GM18499 (cell line): ENCODE data around the gene ZNF853.
"Not testable (repeated sequence)": the region's sequence is repeated elsewhere in the genome, so short reads cannot be mapped to it uniquely, and the experiment has no call there.

ENCODE experiments used
- ATAC-seq: cut with Tn5 transposase; IDR thresholded peaks from one replicate; pipeline ENCODE4 v1.9.1; 2021; ENCODE audit warnings: moderate number of reproducible peaks; ENCODE audit not compliant: insufficient read depth, unreplicated experiment

The ZNF853 gene

GRCh38 chr7:6614953-6615722, at the start of gene ZNF853:
Gene ZNF853 (plus strand): TSS chr7:6615610. CDS start chr7:6616175, 565 bp downstream.
- ATAC-seq = no peak

GRCh38 chr7:6565655-6566054, 49.8 kb upstream of the ZNF853 start:
- no peak for ATAC-seq

GRCh38 chr7:6567886-6568285, 47.5 kb upstream of the ZNF853 start:
- ATAC-seq = no peak

- no peak for ATAC-seq
Observed at GRCh38 chr7:6571160-6571779, 44.1 kb upstream of the ZNF853 start.

- no peak for ATAC-seq
Observed at GRCh38 chr7:6575281-6576023, 40.0 kb upstream of the ZNF853 start.

GRCh38 chr7:6576024-6576866, 39.2 kb upstream of the ZNF853 start:
- ATAC-seq = no peak

- not testable (repeated sequence) for ATAC-seq
Observed at GRCh38 chr7:6576867-6577368, 38.5 kb upstream of the ZNF853 start.

- ATAC-seq = peak; percentile 76
Observed at GRCh38 chr7:6577369-6578113, 37.9 kb upstream of the ZNF853 start, which contains the start of gene ZDHHC4. Gene ZDHHC4 (plus strand): TSS chr7:6577454. CDS start chr7:6580562, 3,108 bp downstream.

- ATAC-seq = no peak
Observed at GRCh38 chr7:6578114-6579084, 37.0 kb upstream of the ZNF853 start.

- no peak for ATAC-seq
Observed at GRCh38 chr7:6579446-6579845, 36.0 kb upstream of the ZNF853 start.

- not testable (repeated sequence) for ATAC-seq
Observed at GRCh38 chr7:6585746-6586432, 29.5 kb upstream of the ZNF853 start.

GRCh38 chr7:6588566-6588965, 26.8 kb upstream of the ZNF853 start:
- no peak for ATAC-seq

- no peak for ATAC-seq
Observed at GRCh38 chr7:6589151-6589828, 26.1 kb upstream of the ZNF853 start.

- ATAC-seq = peak; percentile 74
Observed at GRCh38 chr7:6589829-6590644, 25.4 kb upstream of the ZNF853 start, which contains the start of gene INTS15. Gene INTS15 (plus strand): TSS chr7:6590021. CDS start chr7:6590284, 263 bp downstream.

- ATAC-seq = peak; percentile 17
Observed at GRCh38 chr7:6590645-6591110, 24.7 kb upstream of the ZNF853 start.

- no peak for ATAC-seq
Observed at GRCh38 chr7:6600093-6600492, 15.3 kb upstream of the ZNF853 start.
